Stimulated activated CD4-positive, alpha-beta T cell treated with anti-CD3 and anti-CD28 coated beads, Interleukin-12 subunit alpha, Interleukin-12 subunit beta, amount 100 ng/mL, for 48 hours (primary cell): ENCODE results near the gene KLHL2.
"Not testable (repeated sequence)": the region's sequence is repeated elsewhere in the genome, so short reads cannot be mapped to it uniquely, and the experiment has no call there.

Experiments
- DNase-seq, 3 donors: peaks; one replicate each; pipeline ENCODE4 v3.0.0-alpha.2; 2020; ENCODE audit warnings: low read depth in 2 of 3, low spot score in 1 of 3

The KLHL2 gene

GRCh38 chr4:165326831-165327210, 119.5 kb downstream of the KLHL2 start:
- no peak for DNase-seq

GRCh38 chr4:165327211-165328100, 120.1 kb downstream of the KLHL2 start, which contains the start of gene MSMO1:
Gene MSMO1, plus strand, starts transcription at chr4:165327669. Its CDS starts 5,702 bp downstream, at chr4:165333371.
- DNase-seq, result peak; percentile 93 to 96 (median 96)

GRCh38 chr4:165328101-165328425, 120.7 kb downstream of the KLHL2 start:
- DNase-seq, result no peak

- DNase-seq, result no peak
These were observed 121.3 kb downstream of the KLHL2 start for GRCh38 chr4:165328708-165329107.

- DNase-seq, result no peak
These were observed 122.7 kb downstream of the KLHL2 start for GRCh38 chr4:165330071-165330470.

- no peak for DNase-seq
These were observed 123.3 kb downstream of the KLHL2 start for GRCh38 chr4:165330666-165331065.

GRCh38 chr4:165331359-165331758, 124.0 kb downstream of the KLHL2 start:
- DNase-seq, result no peak

- no peak for DNase-seq
These were observed 124.5 kb downstream of the KLHL2 start for GRCh38 chr4:165331823-165332222.

GRCh38 chr4:165332502-165332901, 125.1 kb downstream of the KLHL2 start:
- DNase-seq, result no peak

- no peak for DNase-seq
These were observed 127.9 kb downstream of the KLHL2 start for GRCh38 chr4:165335163-165335703.

- DNase-seq, result no peak
These were observed 129.4 kb downstream of the KLHL2 start for GRCh38 chr4:165336743-165337142.

- DNase-seq, result not testable (repeated sequence)
These were observed 135.0 kb downstream of the KLHL2 start for GRCh38 chr4:165342340-165342739.

- no peak for DNase-seq
These were observed 136.2 kb downstream of the KLHL2 start for GRCh38 chr4:165343353-165344191.

GRCh38 chr4:165345666-165346417, 138.5 kb downstream of the KLHL2 start:
- no peak for DNase-seq

- DNase-seq, result no peak
These were observed 140.5 kb downstream of the KLHL2 start for GRCh38 chr4:165347647-165348569.

- no peak for DNase-seq
These were observed 144.2 kb downstream of the KLHL2 start for GRCh38 chr4:165351359-165352130.

GRCh38 chr4:165355900-165356300, 148.5 kb downstream of the KLHL2 start:
- no peak for DNase-seq

GRCh38 chr4:165359506-165359905, 152.1 kb downstream of the KLHL2 start:
- no peak for DNase-seq

- DNase-seq, result no peak
These were observed 152.8 kb downstream of the KLHL2 start for GRCh38 chr4:165360041-165360695.
